Dermis microvascular lymphatic vessel endothelial cell (primary cell): ENCODE data around the gene USP17L30. TPM values are rescaled to one million over a fixed set of nuclear protein-coding genes. Genes with fewer than 3 reads are reported as not detected.
"Not testable (repeated sequence)": the region's sequence is repeated elsewhere in the genome, so short reads cannot be mapped to it uniquely, and the experiment has no call there.

Experiments
- DNase-seq, 2 donors: peaks; one replicate each; pipeline versions ENCODE4 v3.0.0 to v3.0.0-alpha.2; 2010; ENCODE audit warnings: low read depth in 2 of 2
- total RNA-seq: library from RNA; depleted of rRNA; stranded (reverse); fragments of >200 nt; gene quantifications from 2 replicates; pipeline ENCODE4 v1.2.1, GENCODE V29; 2014

Gene USP17L30, protein sequence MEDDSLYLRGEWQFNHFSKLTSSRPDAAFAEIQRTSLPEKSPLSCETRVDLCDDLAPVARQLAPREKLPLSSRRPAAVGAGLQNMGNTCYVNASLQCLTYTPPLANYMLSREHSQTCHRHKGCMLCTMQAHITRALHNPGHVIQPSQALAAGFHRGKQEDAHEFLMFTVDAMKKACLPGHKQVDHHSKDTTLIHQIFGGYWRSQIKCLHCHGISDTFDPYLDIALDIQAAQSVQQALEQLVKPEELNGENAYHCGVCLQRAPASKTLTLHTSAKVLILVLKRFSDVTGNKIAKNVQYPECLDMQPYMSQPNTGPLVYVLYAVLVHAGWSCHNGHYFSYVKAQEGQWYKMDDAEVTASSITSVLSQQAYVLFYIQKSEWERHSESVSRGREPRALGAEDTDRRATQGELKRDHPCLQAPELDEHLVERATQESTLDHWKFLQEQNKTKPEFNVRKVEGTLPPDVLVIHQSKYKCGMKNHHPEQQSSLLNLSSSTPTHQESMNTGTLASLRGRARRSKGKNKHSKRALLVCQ
- total RNA-seq: not detected in 2 replicates

DNA sequence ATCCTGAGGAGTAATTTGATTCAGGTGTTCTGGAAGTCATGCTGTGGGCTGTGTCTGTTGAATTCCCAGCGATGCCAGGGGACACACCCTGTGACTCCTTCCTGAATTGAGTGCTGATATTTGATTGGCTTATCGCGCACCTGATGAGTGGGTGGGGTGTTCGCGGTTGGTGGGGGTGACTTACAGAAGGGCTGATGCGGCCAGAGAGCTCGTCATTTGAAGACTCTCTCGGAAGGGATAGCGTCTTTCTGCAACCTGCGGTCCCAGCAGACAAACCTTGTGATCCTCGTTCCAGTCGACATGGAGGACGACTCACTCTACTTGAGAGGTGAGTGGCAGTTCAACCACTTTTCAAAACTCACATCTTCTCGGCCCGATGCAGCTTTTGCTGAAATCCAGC is at the start of gene USP17L30:
TSS of gene USP17L30 (plus strand) at position 301 of the 400 bp plus-strand sequence. CDS start at position 301, 0 bp downstream.
- not testable (repeated sequence) for DNase-seq

DNA sequence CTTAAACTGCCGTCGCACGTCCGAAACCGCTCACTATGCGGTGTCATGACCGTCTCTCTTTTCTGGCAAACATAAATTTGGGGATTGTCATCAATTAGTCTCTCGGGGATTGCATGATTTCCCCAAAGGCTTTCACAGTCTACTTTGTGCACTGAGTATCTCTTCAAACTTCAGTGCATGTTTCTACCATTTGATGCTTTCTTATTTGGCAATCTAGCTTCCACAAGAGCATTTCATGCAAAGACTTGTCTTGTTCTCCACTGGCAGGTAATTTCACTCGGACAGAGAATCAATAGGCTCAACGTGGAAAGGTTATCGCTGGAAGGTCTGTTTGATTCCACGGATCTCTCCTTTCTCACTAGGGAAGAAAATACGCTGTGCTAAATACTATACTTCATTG is 38.7 kb upstream of the USP17L30 start:
- not testable (repeated sequence) for DNase-seq

GRCh38 chr4:9324865-9325264 is 38.1 kb upstream of the USP17L30 start, which contains the start of gene USP17L24:
Gene USP17L24 (plus strand): TSS chr4:9325165. CDS start chr4:9325165, 0 bp downstream.
- not testable (repeated sequence) for DNase-seq

- DNase-seq: not testable (repeated sequence)
These were observed 33.3 kb upstream of the USP17L30 start, which contains the start of gene USP17L25 for GRCh38 chr4:9329611-9330010. Gene USP17L25 (plus strand): TSS chr4:9329911. CDS start chr4:9329911, 0 bp downstream.

DNA sequence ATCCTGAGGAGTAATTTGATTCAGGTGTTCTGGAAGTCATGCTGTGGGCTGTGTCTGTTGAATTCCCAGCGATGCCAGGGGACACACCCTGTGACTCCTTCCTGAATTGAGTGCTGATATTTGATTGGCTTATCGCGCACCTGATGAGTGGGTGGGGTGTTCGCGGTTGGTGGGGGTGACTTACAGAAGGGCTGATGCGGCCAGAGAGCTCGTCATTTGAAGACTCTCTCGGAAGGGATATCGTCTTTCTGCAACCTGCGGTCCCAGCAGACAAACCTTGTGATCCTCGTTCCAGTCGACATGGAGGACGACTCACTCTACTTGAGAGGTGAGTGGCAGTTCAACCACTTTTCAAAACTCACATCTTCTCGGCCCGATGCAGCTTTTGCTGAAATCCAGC is 28.6 kb upstream of the USP17L30 start, which contains the start of gene USP17L26:
TSS of gene USP17L26 (plus strand) at position 301 of the 400 bp plus-strand sequence. CDS start at position 301, 0 bp downstream.
- DNase-seq: not testable (repeated sequence)

GRCh38 chr4:9339103-9339502 is 23.8 kb upstream of the USP17L30 start, which contains the start of gene USP17L5:
Gene USP17L5 (plus strand): TSS chr4:9339403. CDS start chr4:9339403, 0 bp downstream.
- not testable (repeated sequence) for DNase-seq

- DNase-seq: not testable (repeated sequence)
These were observed 19.1 kb upstream of the USP17L30 start, which contains the start of gene USP17L27 for GRCh38 chr4:9343848-9344247. Gene USP17L27 (plus strand): TSS chr4:9344148. CDS start chr4:9344148, 0 bp downstream.

DNA sequence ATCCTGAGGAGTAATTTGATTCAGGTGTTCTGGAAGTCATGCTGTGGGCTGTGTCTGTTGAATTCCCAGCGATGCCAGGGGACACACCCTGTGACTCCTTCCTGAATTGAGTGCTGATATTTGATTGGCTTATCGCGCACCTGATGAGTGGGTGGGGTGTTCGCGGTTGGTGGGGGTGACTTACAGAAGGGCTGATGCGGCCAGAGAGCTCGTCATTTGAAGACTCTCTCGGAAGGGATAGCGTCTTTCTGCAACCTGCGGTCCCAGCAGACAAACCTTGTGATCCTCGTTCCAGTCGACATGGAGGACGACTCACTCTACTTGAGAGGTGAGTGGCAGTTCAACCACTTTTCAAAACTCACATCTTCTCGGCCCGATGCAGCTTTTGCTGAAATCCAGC is 14.3 kb upstream of the USP17L30 start, which contains the start of gene USP17L28:
TSS of gene USP17L28 (plus strand) at position 301 of the 400 bp plus-strand sequence. CDS start at position 301, 0 bp downstream.
- not testable (repeated sequence) for DNase-seq

- DNase-seq: not testable (repeated sequence)
These were observed 12.1 kb upstream of the USP17L30 start for GRCh38 chr4:9350866-9351265.

DNA sequence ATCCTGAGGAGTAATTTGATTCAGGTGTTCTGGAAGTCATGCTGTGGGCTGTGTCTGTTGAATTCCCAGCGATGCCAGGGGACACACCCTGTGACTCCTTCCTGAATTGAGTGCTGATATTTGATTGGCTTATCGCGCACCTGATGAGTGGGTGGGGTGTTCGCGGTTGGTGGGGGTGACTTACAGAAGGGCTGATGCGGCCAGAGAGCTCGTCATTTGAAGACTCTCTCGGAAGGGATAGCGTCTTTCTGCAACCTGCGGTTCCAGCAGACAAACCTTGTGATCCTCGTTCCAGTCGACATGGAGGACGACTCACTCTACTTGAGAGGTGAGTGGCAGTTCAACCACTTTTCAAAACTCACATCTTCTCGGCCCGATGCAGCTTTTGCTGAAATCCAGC is 9.6 kb upstream of the USP17L30 start, which contains the start of gene USP17L29:
TSS of gene USP17L29 (plus strand) at position 301 of the 400 bp plus-strand sequence. CDS start at position 301, 0 bp downstream.
- not testable (repeated sequence) for DNase-seq

GRCh38 chr4:9379881-9380280 is 17.0 kb downstream of the USP17L30 start:
- DNase-seq: not testable (repeated sequence)

GRCh38 chr4:9381012-9381534 is 18.1 kb downstream of the USP17L30 start:
- DNase-seq: not testable (repeated sequence)

- no peak for DNase-seq
These were observed 21.2 kb downstream of the USP17L30 start for GRCh38 chr4:9384126-9384525.

DNA sequence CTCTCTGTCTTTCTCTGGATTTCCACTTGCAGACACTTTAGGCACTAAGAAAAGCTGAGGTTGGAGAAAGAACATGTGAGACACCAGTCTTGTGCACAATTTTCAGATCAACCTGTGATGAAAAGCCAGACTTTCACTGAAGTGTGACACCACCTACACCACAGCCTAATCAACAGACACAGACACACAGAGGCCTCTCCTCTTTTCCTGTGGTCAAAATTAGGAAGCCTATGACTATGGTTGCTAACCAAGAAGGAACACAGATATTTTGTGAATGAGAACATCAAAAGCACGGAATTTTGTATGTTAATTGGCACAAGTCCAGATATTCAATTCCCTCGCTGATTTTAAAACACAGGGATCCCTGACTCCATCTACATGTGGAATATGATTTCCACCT is 26.1 kb downstream of the USP17L30 start:
- not testable (repeated sequence) for DNase-seq

DNA sequence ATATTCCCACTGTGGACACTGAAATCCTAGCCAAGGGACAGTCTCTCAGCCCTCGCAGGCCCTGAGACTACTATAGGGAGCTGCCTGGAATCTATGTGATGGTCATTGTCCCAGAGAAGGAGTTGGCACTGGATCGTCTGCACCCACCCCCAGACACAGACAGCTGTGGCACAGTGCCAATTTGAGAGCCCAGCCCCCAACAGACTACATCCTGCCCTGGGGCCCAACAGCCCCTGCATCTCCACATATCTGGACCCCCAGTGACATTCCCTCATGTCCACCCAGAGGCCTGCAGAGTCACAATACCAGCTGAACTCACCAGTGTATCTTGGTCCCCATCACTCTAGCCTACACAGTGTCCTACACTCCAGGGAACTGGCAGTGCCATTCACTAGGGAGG is 42.8 kb downstream of the USP17L30 start:
- DNase-seq: not testable (repeated sequence)

- not testable (repeated sequence) for DNase-seq
These were observed 43.6 kb downstream of the USP17L30 start for GRCh38 chr4:9406491-9406890.

DNA sequence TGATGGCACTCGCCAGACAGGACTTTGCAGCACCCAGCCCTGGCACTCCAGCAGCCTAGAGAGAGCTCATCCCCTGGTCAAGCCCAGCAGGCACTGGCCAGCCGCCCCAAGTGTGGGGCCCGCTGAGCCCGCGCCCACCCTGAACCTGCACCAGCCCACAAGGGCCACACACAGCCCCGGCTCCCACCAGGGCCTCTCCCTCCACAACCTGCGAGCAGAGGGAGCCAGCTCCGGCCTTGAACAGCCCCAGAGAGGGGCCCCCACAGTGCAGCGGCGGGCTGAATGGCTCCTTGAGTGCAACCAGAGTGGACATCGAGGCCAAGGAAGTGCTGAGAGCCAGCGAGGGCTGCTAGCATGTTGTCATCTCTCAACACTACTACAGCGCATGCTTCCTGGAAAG is 46.9 kb downstream of the USP17L30 start:
- DNase-seq: no peak
